ENCODE data around the gene FFAR1.
A peak's percentile ranks its signal among the peaks of the same experiment; 100 is the strongest.
"Not testable (repeated sequence)": the region's sequence is repeated elsewhere in the genome, so short reads cannot be mapped to it uniquely, and the experiment has no call there.

FFAR1 gene

GRCh38 chr19:35379545-35379944, 31.8 kb downstream of the FFAR1 start:
- H3K27ac Mint-ChIP-seq; DNase-seq (ENCODE audit: low spot score in 2 of 2); H3K9me3 Mint-ChIP-seq; H3K36me3 Mint-ChIP-seq; H3K4me3 Mint-ChIP-seq; ATAC-seq: not testable (repeated sequence)
- peaks cover 27% of the 10 kb centered on the region for H3K4me1 Mint-ChIP-seq

GRCh38 chr19:35379992-35380391, 32.3 kb downstream of the FFAR1 start:
- Mint-ChIP-seq H3K4me3 (no peak overlapping the region), H3K27ac (no peak overlapping the region), H3K4me1 (peaks cover 23% of the 10 kb centered on the region)

GRCh38 chr19:35380450-35381124, 32.9 kb downstream of the FFAR1 start:
- Mint-ChIP-seq H3K4me3 (no peak overlapping the region), H3K27ac (no peak overlapping the region), H3K4me1 (peaks cover 17% of the 10 kb centered on the region), H3K36me3 (peaks cover 4% of the 10 kb centered on the region), H3K9me3 (peaks cover 3% of the 10 kb centered on the region)
- DNase-seq (ENCODE audit: low spot score in 2 of 2) (no peak), ATAC-seq (no peak)

More at GRCh38 chr19:35379992-35380391, 32.3 kb downstream of the FFAR1 start:
- DNase-seq (ENCODE audit: low spot score in 2 of 2) = no peak
- no peak for ATAC-seq
- H3K36me3 Mint-ChIP-seq = peaks cover 4% of the 10 kb centered on the region
- peaks cover 3% of the 10 kb centered on the region for H3K9me3 Mint-ChIP-seq

GRCh38 chr19:35381318-35381717, 33.6 kb downstream of the FFAR1 start:
- Mint-ChIP-seq H3K9me3 (peaks cover 3% of the 10 kb centered on the region), H3K27ac (no peak overlapping the region), H3K4me1 (peaks cover 11% of the 10 kb centered on the region), H3K36me3 (no peaks in the 10 kb centered on the region), H3K4me3 (no peak overlapping the region)
- no peak for ATAC-seq
- no peak for DNase-seq (ENCODE audit: low spot score in 2 of 2)

GRCh38 chr19:35381926-35382325, 34.2 kb downstream of the FFAR1 start:
- DNase-seq (ENCODE audit: low spot score in 2 of 2) = no peak
- no peaks in the 10 kb centered on the region for H3K36me3 Mint-ChIP-seq
- peaks cover 10% of the 10 kb centered on the region for H3K4me1 Mint-ChIP-seq
- no peak overlapping the region for H3K4me3 Mint-ChIP-seq
- no peak for ATAC-seq
- no peak overlapping the region for H3K27ac Mint-ChIP-seq
- H3K9me3 Mint-ChIP-seq = peaks cover 6% of the 10 kb centered on the region

GRCh38 chr19:35383536-35383935, 35.8 kb downstream of the FFAR1 start:
- H3K4me1 Mint-ChIP-seq = peaks cover 5% of the 10 kb centered on the region
- ATAC-seq = no peak
- H3K4me3 Mint-ChIP-seq = no peak overlapping the region
- no peaks in the 10 kb centered on the region for H3K36me3 Mint-ChIP-seq
- no peak overlapping the region for H3K27ac Mint-ChIP-seq
- no peak for DNase-seq (ENCODE audit: low spot score in 2 of 2)
- peaks cover 4% of the 10 kb centered on the region for H3K9me3 Mint-ChIP-seq

GRCh38 chr19:35388277-35389054, 40.8 kb downstream of the FFAR1 start:
- no peak overlapping the region for H3K4me3 Mint-ChIP-seq
- DNase-seq (ENCODE audit: low spot score in 2 of 2) (peak in 1 of 2 donors; percentile 15), ATAC-seq (no peak)
- peaks cover 4% of the 10 kb centered on the region for H3K9me3 Mint-ChIP-seq
- no peak overlapping the region for H3K27ac Mint-ChIP-seq
- no peaks in the 10 kb centered on the region for H3K4me1 Mint-ChIP-seq
- no peaks in the 10 kb centered on the region for H3K36me3 Mint-ChIP-seq

GRCh38 chr19:35389192-35389861, 41.6 kb downstream of the FFAR1 start:
- ATAC-seq = no peak
- Mint-ChIP-seq H3K9me3 (peaks cover 4% of the 10 kb centered on the region), H3K36me3 (no peaks in the 10 kb centered on the region)

GRCh38 chr19:35392742-35393715, 45.3 kb downstream of the FFAR1 start:
- no peak overlapping the region for H3K27ac Mint-ChIP-seq
- H3K4me3 Mint-ChIP-seq = no peak overlapping the region
- H3K36me3 Mint-ChIP-seq = no peaks in the 10 kb centered on the region
- DNase-seq (ENCODE audit: low spot score in 2 of 2) (no peak), ATAC-seq (no peak)
- H3K4me1 Mint-ChIP-seq = no peaks in the 10 kb centered on the region
- no peaks in the 10 kb centered on the region for H3K9me3 Mint-ChIP-seq

More at GRCh38 chr19:35389192-35389861, 41.6 kb downstream of the FFAR1 start:
- no peaks in the 10 kb centered on the region for H3K4me1 Mint-ChIP-seq
- H3K4me3 Mint-ChIP-seq = no peak overlapping the region
- peak in 1 of 2 donors; percentile 20 for DNase-seq (ENCODE audit: low spot score in 2 of 2)
- H3K27ac Mint-ChIP-seq = no peak overlapping the region

GRCh38 chr19:35395382-35396199, 47.9 kb downstream of the FFAR1 start:
- no peaks in the 10 kb centered on the region for H3K9me3 Mint-ChIP-seq
- ATAC-seq (no peak), DNase-seq (ENCODE audit: low spot score in 2 of 2) (no peak)
- H3K36me3 Mint-ChIP-seq = no peaks in the 10 kb centered on the region
- H3K4me3 Mint-ChIP-seq = no peak overlapping the region
- H3K4me1 Mint-ChIP-seq = no peaks in the 10 kb centered on the region
- H3K27ac Mint-ChIP-seq = no peak overlapping the region

- Mint-ChIP-seq H3K27ac (no peak overlapping the region), H3K4me3 (no peak overlapping the region), H3K4me1 (peaks cover 2% of the 10 kb centered on the region), H3K36me3 (no peaks in the 10 kb centered on the region), H3K9me3 (no peaks in the 10 kb centered on the region)
- ATAC-seq = no peak
- no peak for DNase-seq (ENCODE audit: low spot score in 2 of 2)
Measured at GRCh38 chr19:35396240-35396885, 48.7 kb downstream of the FFAR1 start.

- Mint-ChIP-seq H3K4me3 (no peak overlapping the region), H3K27ac (no peak overlapping the region), H3K36me3 (no peaks in the 10 kb centered on the region), H3K9me3 (no peaks in the 10 kb centered on the region), H3K4me1 (peaks cover 8% of the 10 kb centered on the region)
- ATAC-seq = no peak
- no peak for DNase-seq (ENCODE audit: low spot score in 2 of 2)
Measured at GRCh38 chr19:35397064-35397463, 49.4 kb downstream of the FFAR1 start.

Data from stimulated activated effector memory CD8-positive, alpha-beta T cell treated with anti-CD3 and anti-CD28 coated beads, Interleukin-12 subunit alpha, Interleukin-12 subunit beta, amount 100 ng/mL, for 72 hours (primary cell).